GM19438 (cell line): Measurements from ENCODE around the gene BPIFB6.

ENCODE experiments used
- ATAC-seq: cut with Tn5 transposase; IDR thresholded peaks from one replicate; pipeline ENCODE4 v1.9.1; 2021; ENCODE audit warnings: low read depth; ENCODE audit not compliant: unreplicated experiment

The BPIFB6 gene

GRCh38 chr20:33059741-33060390, 28.4 kb downstream of the BPIFB6 start:
- no peak for ATAC-seq

DNA sequence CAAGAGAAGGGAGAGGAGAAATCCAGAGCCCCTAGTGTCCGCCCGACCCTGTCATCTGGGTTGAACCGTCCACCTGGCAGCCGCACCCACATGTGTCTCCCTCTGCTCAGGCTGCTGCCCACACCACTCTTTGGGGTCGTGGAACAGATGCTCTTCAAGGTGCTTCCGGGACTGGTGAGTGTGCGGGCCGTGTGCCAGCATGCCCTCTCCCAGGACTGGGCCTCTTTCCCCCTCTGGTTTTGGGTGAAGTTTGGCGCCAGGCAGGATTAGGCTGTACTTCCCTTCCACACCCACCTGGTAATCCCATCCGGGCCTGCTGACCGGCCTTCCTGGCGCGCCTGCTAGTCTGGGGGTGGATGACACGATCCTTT, 30.2 kb downstream of the BPIFB6 start:
- no peak for ATAC-seq

DNA sequence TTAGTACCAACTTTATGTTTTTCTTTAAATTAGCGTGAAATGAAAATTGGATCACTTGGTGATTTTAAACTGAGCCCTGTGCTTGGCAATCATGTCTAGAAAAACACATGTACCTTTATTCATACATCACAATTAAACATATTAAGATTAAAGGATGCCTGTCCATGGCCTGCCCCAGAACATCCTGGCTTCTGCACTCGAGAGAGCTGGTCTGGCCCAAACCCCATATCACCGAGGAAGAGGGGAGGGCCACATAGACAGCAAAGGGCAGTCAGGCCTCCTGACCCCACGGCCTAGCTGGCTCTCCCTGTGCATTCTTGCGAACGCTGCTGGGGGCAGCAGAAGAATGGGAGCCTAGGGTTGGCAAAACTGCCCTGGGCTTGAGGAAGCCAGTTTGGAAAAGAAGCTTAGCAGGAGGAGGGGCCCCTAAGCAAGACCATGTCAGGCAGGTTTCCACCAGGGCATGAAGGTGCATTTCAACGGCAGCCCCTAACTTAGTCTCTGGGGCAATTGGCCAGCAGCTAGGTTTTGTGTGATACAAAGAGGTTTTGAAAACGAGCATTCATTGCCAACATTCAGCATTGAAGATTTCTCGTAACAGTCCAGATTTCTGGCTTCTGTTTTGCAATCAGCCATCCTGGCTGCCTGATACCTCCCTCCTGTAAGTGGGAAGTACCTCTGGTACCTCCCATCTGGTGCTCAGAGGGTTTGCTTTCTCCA, 30.8 kb downstream of the BPIFB6 start:
- no peak for ATAC-seq

DNA sequence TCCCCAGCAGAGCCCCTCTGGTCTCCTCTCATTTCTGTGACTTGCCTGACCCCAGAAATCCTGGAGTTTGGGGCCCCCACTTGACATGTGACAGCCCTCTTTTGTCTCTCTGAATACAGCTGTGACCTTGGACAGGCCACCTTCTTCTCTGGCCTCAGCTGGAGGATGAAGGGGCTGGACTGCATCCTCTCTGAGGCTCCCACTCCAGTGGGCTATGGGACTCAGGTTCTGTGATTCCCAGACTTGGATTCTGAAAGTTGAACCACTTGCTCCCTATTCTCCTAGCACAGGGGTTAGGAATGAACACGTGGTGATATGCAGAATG, 31.3 kb downstream of the BPIFB6 start:
- no peak for ATAC-seq

GRCh38 chr20:33063271-33063670, 31.8 kb downstream of the BPIFB6 start:
- no peak for ATAC-seq

DNA sequence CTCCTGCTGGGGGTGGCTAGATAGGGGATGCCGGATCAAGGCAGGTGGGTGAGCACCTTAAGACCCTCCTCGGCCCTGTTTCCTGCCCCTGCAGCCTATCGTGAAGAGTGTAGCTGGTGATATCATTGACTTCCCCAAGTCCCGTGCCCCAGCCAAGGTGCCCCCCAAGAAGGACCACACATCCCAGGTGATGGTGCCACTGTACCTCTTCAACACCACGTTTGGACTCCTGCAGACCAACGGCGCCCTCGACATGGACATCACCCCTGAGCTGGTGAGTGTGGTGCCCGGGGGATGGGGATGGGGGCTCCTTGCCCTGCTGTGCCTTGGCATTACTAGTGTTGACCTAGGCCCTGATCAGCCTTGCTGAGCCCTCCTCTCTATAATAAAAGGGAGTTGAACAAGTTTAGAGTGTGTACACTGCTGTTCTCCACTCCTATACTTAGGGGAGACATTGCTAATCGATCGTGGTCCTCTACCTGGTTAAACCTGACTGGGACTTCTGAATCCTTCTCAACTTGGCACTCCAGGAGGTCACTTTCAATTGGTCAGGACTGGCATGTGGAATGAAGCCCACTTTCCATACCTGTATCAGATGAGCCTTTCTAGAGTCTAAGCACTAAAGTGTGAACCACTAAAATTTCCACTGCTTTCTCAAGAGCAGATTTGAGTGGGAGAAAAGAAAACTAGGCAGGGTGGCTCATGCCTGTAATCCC, 33.3 kb downstream of the BPIFB6 start:
- ATAC-seq: no peak

DNA sequence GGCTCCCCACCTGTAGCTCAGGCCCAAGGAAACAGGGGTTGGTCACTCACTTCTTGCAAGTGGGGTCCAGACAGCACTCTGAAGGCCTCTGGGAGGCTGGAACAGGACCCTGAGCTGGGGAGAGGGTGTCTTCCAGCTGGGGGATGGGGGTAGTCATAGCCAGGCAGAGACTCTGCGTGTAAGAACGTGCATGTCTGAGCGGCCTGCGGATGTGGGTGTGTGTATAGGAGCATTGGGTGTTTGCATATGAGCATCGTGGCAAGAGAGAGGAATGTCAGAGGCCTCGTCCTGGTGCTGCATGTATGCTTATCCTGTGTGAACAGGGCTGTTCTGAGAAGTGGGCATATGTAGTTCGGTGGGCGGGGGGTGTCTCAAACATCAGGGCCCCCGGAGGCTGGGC, 34.3 kb downstream of the BPIFB6 start:
- ATAC-seq: no peak

GRCh38 chr20:33067806-33068205, 36.4 kb downstream of the BPIFB6 start:
- no peak for ATAC-seq

DNA sequence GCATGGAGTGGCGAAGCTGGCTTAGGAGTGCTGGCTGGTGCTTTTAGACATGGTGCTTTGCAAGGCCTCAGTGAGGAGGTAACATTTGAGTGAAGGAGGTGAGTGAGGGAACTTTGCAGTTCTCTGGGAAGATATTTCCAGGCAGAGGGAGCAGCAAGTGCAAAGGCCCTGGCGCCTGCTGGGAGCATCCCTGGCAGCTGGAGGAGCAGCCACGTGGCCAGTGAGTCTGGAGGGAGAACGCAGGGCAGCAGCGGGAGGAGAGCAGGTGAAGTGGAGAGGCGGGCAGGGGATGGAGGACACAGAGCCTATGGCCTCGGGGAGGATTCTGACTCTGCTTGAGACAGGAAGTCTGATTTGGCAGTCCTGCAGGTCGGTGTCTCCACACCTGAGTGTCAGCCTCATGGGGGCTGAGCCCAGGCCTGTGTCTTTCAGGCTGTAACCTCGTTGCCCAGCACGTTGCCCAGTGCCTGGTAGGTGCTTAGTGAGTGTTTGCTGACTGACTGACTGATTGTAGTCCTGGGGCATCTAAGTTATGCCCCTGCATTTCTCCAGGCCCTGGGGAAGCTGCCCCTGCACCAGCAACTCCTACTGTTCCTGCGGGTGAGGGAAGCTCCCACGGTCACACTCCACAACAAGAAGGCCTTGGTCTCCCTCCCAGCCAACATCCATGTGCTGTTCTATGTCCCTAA, 36.9 kb downstream of the BPIFB6 start:
- no peak for ATAC-seq

GRCh38 chr20:33069673-33070072, 38.2 kb downstream of the BPIFB6 start:
- ATAC-seq: no peak

GRCh38 chr20:33070111-33071053, 38.9 kb downstream of the BPIFB6 start:
- ATAC-seq: no peak

GRCh38 chr20:33071198-33071597, 39.8 kb downstream of the BPIFB6 start:
- ATAC-seq: no peak

GRCh38 chr20:33072362-33072761, 40.9 kb downstream of the BPIFB6 start:
- no peak for ATAC-seq

DNA sequence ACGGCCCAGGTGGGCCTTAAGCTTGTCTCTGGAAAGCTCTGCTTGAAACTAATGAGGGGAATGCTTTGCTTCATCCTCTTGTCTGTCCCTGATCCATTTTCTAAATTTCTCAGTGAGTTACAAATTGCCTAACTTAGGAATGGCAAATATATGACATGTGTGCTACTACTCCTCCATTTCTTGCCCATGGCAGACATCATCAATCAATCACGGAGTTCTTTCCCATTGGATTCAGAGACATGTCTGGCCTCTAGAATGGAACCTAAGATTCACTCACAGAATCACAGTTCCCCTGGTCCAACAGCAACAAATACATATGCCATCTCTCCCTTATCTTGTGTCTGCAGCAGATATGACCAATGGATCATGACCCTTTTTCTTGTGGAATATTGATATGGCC, 41.4 kb downstream of the BPIFB6 start:
- ATAC-seq: no peak

DNA sequence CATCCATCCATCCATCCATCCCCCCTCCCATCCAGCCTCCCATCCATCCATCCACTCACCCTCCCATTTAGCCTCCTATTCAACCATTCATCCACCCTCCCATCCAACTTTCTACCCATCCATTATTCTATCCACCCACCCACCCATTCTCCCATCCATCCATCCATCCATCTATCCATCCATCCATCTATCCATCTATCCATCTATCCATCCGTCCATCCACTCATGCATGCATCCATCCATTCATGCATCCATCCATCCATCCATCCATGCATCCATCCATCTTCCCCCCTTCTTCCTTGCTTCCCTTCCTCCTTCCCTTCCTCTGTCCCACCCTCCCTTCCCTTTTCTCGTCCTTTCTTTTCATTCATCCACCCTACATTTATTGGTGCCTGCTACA, 43.2 kb downstream of the BPIFB6 start:
- ATAC-seq: no peak

DNA sequence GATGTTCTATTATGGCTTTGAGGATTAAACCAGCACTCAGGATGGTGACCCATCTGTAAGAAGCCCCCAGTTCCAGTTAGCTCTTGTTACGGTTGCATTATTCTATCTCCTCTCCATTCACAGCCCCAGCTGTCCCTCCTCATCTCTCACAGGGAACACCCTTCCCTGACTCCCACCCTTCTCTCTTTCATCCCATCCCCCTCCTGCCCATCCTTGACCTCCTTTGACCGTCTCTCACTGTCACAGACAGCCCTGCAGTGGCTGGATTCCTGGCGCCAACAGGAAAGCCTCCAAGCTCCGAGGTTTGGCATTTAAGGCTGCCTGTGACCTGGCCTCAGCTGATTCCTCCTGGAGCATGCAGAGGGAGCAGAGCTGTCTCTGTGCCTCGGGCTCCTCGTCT, 43.8 kb downstream of the BPIFB6 start:
- no peak for ATAC-seq

GRCh38 chr20:33076662-33077372, 45.4 kb downstream of the BPIFB6 start:
- ATAC-seq: no peak

GRCh38 chr20:33079259-33079658, 47.8 kb downstream of the BPIFB6 start, which contains the start of gene BPIFB4:
BPIFB4 (plus strand) TSS chr20:33079643; CDS start chr20:33081527, 1,884 bp downstream.
- ATAC-seq: no peak

- no peak for ATAC-seq
Measured at GRCh38 chr20:33081411-33082154, 50.1 kb downstream of the BPIFB6 start.
